K562 (cell line): ENCODE results near the gene HOXC12. TPM values are rescaled to one million over a fixed set of nuclear protein-coding genes. Genes with fewer than 3 reads are reported as not detected.
A peak's percentile ranks its signal among the peaks of the same experiment; 100 is the strongest.

Experiments used
- AFF1 ChIP-seq, 2 experiments: fragments of 450-650 bp; IDR thresholded peaks; 2 replicates each; pipeline ENCODE4 v1.6.1; 2018; ENCODE audit warnings: mild to moderate bottlenecking in 2 of 2, low read depth in 1 of 2; ENCODE audit not compliant: partially characterized antibody in 2 of 2
- EGR1 ChIP-seq: fragments of 450-650 bp; conservative IDR thresholded peaks from 2 replicates; pipeline ENCODE4 v1.6.1; 2017; ENCODE audit warnings: mild to moderate bottlenecking
- JUNB ChIP-seq: fragments of 450-650 bp; formaldehyde crosslinking; conservative IDR thresholded peaks from 2 replicates; pipeline ENCODE4 v1.4.0; 2020; ENCODE audit warnings: mild to moderate bottlenecking
- POLR2AphosphoS5 ChIP-seq: IDR thresholded peaks from 2 replicates; pipeline ENCODE4 v1.6.1; 2011; ENCODE audit warnings: mild to moderate bottlenecking, low read depth, low read length, moderate library complexity; ENCODE audit not compliant: control insufficient read depth, insufficient read depth
- VEZF1 ChIP-seq: fragments of 200-800 bp; sonication (Bioruptor generic); IDR thresholded peaks from 2 replicates; pipeline ENCODE4 v1.6.1; 2017; ENCODE audit warnings: missing genetic modification characterization, missing compliant biosample characterization
- ZNF263 ChIP-seq: sonication (generic); formaldehyde crosslinking; IDR thresholded peaks from 2 replicates; pipeline ENCODE4 v1.8.0; 2022; ENCODE audit warnings: mild to moderate bottlenecking, missing genetic modification reagents, borderline replicate concordance
- polyA plus RNA-seq, 8 experiments: library from polyadenylated mRNA; depleted of rRNA in 4 of 8; stranded (reverse) in 5 of 8; unstranded in 3 of 8; fragments of >200 nt; fragmentation: Nextera tagmentation in 2 of 8; fragmentation: Illumina TruSeq in 1 of 8; extraction: Ambion mirVana in 2 of 8; extraction: Trizol in 1 of 8; gene quantifications; 2 replicates each; pipeline versions ENCODE4 v1.2.1 to v1.2.3, GENCODE V29; 2011 to 2014; ENCODE audit warnings: inconsistent platforms in 1 of 8, missing spikeins in 1 of 8
- total RNA-seq, 7 experiments: library from RNA; depleted of rRNA in 6 of 7; stranded (reverse); fragments of >200 nt in 6 of 7; fragmentation: Illumina TruSeq in 2 of 7; extraction: Trizol in 2 of 7; gene quantifications; 2 replicates each; pipeline versions ENCODE4 v1.2.1 to v1.2.3, GENCODE V29; 2011 to 2021; ENCODE audit warnings: low replicate concordance in 1 of 7

Gene HOXC12
- total and polyA plus RNA-seq, 9 of the 15 experiments (the other 6 are each of a cell fraction or from before 2014, with no cell fraction given), result 0.04 to 0.36 (median 0.11) TPM; not detected in 1

- TF ChIP-seq VEZF1 (peak; percentile 39; the same call in 1 of the 2 replicates), AFF1 (IDR thresholded peaks at IDR 0.05; ENCODE audit: low read depth in 1 of 2, partially characterized antibody in 2 of 2) (peak in 1 of 2 experiments; percentile 14), EGR1 (peak; percentile 76), JUNB (no peak), ZNF263 (CRISPR knock-in tag) (peak; percentile 76), POLR2AphosphoS5 (no peak)
Observed at GRCh38 chr12:53989227-53990113, 34.8 kb downstream of the HOXC12 start (continued).
